Measurements from ENCODE around the gene GDPD3. TPM values are rescaled to one million over a fixed set of nuclear protein-coding genes. Genes with fewer than 3 reads are reported as not detected.

GDPD3 gene
- total and polyA plus RNA-seq, 10 of the 15 experiments (the other 5 are each of a cell fraction or from before 2014, with no cell fraction given) = 0.29 to 3.3 (median 0.97) TPM

- TF ChIP-seq ESRRA (IDR thresholded peaks at IDR 0.05; ENCODE audit: low read length) (no peak), SUZ12 (IDR thresholded peaks at IDR 0.05; ENCODE audit: unreplicated experiment) (peak; percentile 99), CREB1 (IDR thresholded peaks at IDR 0.05; ENCODE audit: low read depth) (peak; percentile 84), SREBF2 (IDR thresholded peaks at IDR 0.05; ENCODE audit: low read length) (no peak), IRF3 (IDR thresholded peaks at IDR 0.05) (no peak), CHD2 (IDR thresholded peaks at IDR 0.05; ENCODE audit: borderline replicate concordance, low read depth, low read length) (no peak; the same call in 1 of the 2 replicates), NFYA (IDR thresholded peaks at IDR 0.05; ENCODE audit: borderline replicate concordance, low read depth, low read length) (no peak), FOS (IDR thresholded peaks at IDR 0.05; ENCODE audit: borderline replicate concordance, extremely low read depth, insufficient read length) (no peak), RCOR1 (conservative IDR thresholded peaks at IDR 0.05; ENCODE audit: low read depth, low read length) (no peak), DPF2 (IDR thresholded peaks at IDR 0.05) (peak; percentile 14; the same call in 1 of the 2 replicates), CREM (IDR thresholded peaks at IDR 0.05; ENCODE audit: low read depth) (peak; percentile 85), NR2F1 (conservative IDR thresholded peaks at IDR 0.05) (peak; percentile 98), CBX3 (IDR thresholded peaks at IDR 0.05; ENCODE audit: borderline replicate concordance, low read depth) (no peak), SUPT20H (IDR thresholded peaks at IDR 0.05; ENCODE audit: borderline replicate concordance, control insufficient read depth, low read depth, low read length) (no peak), SMC3 (IDR thresholded peaks at IDR 0.05; ENCODE audit: borderline replicate concordance, low read length) (peak; percentile 32; the same call in 1 of the 2 replicates), NKRF (conservative IDR thresholded peaks at IDR 0.05) (no peak), CBX5 (IDR thresholded peaks at IDR 0.05; ENCODE audit: low read depth) (no peak; the same call in 1 of the 2 replicates), SMAD5 (IDR thresholded peaks at IDR 0.05; ENCODE audit: low read depth) (no peak), BACH1 (IDR thresholded peaks at IDR 0.05; ENCODE audit: borderline replicate concordance) (peak; percentile 82), PRDM15 (CRISPR knock-in tag; IDR thresholded peaks at IDR 0.05) (no peak), EED (IDR thresholded peaks at IDR 0.05; ENCODE audit: low read depth) (no peak), BMI1 (IDR thresholded peaks at IDR 0.05; ENCODE audit: borderline replicate concordance) (no peak), PML (IDR thresholded peaks at IDR 0.05; ENCODE audit: low read length) (no peak), ZBED1 (IDR thresholded peaks at IDR 0.05; ENCODE audit: borderline replicate concordance) (no peak), ZNF24 (IDR thresholded peaks at IDR 0.05) (no peak), NR2C2 (IDR thresholded peaks at IDR 0.05; ENCODE audit: borderline replicate concordance, control insufficient read depth, insufficient read length, low read depth) (no peak)
Observed at GRCh38 chr16:30091474-30092372, 21.6 kb downstream of the GDPD3 start, which contains the start of gene TBX6 (continued).
